ENCODE data around the gene ADM.

Gene ADM

GRCh38 chr11:10315083-10315482, 10.2 kb downstream of the ADM start:
- DNase-seq (ENCODE audit: low read depth, low spot score): no peak
- TF ChIP-seq ZNF274 (IDR thresholded peaks at IDR 0.05; ENCODE audit: low read depth, low read length): no peak

GRCh38 chr11:10317151-10317755, 12.4 kb downstream of the ADM start:
- Histone ChIP-seq H3K9ac (ENCODE audit: insufficient read length, low read depth) (no peak overlapping the region), H3K4me1 (ENCODE audit: insufficient read depth, insufficient read length) (no peaks in the 10 kb centered on the region), H3K27me3 (ENCODE audit: insufficient read depth, insufficient read length) (no peaks in the 10 kb centered on the region), H3K36me3 (ENCODE audit: insufficient read depth, insufficient read length, low read length) (no peaks in the 10 kb centered on the region), H3K4me3 (ENCODE audit: insufficient read length, low read depth) (no peak overlapping the region), H3K9me3 (ENCODE audit: insufficient read depth, low read length) (no peaks in the 10 kb centered on the region)
- DNase-seq (ENCODE audit: low read depth, low spot score): no peak
- TF ChIP-seq ZNF274 (IDR thresholded peaks at IDR 0.05; ENCODE audit: low read depth, low read length) (no peak), YY1 (IDR thresholded peaks at IDR 0.05; ENCODE audit: insufficient read depth, insufficient read length) (no peak), SUZ12 (IDR thresholded peaks at IDR 0.05; ENCODE audit: extremely low read depth, insufficient read depth, insufficient read length) (no peak)

More at GRCh38 chr11:10315083-10315482, 10.2 kb downstream of the ADM start:
- Histone ChIP-seq H3K36me3 (ENCODE audit: insufficient read depth, insufficient read length, low read length) (no peaks in the 10 kb centered on the region), H3K27me3 (ENCODE audit: insufficient read depth, insufficient read length) (no peaks in the 10 kb centered on the region), H3K9me3 (ENCODE audit: insufficient read depth, low read length) (no peaks in the 10 kb centered on the region), H3K9ac (ENCODE audit: insufficient read length, low read depth) (no peak overlapping the region), H3K4me1 (ENCODE audit: insufficient read depth, insufficient read length) (no peaks in the 10 kb centered on the region), H3K4me3 (ENCODE audit: insufficient read length, low read depth) (no peak overlapping the region)

GRCh38 chr11:10317776-10318526, 13.1 kb downstream of the ADM start:
- Histone ChIP-seq H3K9me3 (ENCODE audit: insufficient read depth, low read length) (no peaks in the 10 kb centered on the region), H3K9ac (ENCODE audit: insufficient read length, low read depth) (no peak overlapping the region), H3K4me3 (ENCODE audit: insufficient read length, low read depth) (no peak overlapping the region), H3K36me3 (ENCODE audit: insufficient read depth, insufficient read length, low read length) (no peaks in the 10 kb centered on the region), H3K4me1 (ENCODE audit: insufficient read depth, insufficient read length) (no peaks in the 10 kb centered on the region), H3K27me3 (ENCODE audit: insufficient read depth, insufficient read length) (no peaks in the 10 kb centered on the region)
- no peak for DNase-seq (ENCODE audit: low read depth, low spot score)
- TF ChIP-seq ZNF274 (IDR thresholded peaks at IDR 0.05; ENCODE audit: low read depth, low read length): no peak
- TF ChIP-seq YY1 (IDR thresholded peaks at IDR 0.05; ENCODE audit: insufficient read depth, insufficient read length): no peak
- TF ChIP-seq SUZ12 (IDR thresholded peaks at IDR 0.05; ENCODE audit: extremely low read depth, insufficient read depth, insufficient read length): no peak

GRCh38 chr11:10318527-10318802, 13.6 kb downstream of the ADM start:
- no peak for TF ChIP-seq ZNF274 (IDR thresholded peaks at IDR 0.05; ENCODE audit: low read depth, low read length)
- Histone ChIP-seq H3K36me3 (ENCODE audit: insufficient read depth, insufficient read length, low read length) (no peaks in the 10 kb centered on the region), H3K9ac (ENCODE audit: insufficient read length, low read depth) (no peak overlapping the region), H3K4me3 (ENCODE audit: insufficient read length, low read depth) (no peak overlapping the region), H3K27me3 (ENCODE audit: insufficient read depth, insufficient read length) (no peaks in the 10 kb centered on the region), H3K9me3 (ENCODE audit: insufficient read depth, low read length) (no peaks in the 10 kb centered on the region), H3K4me1 (ENCODE audit: insufficient read depth, insufficient read length) (peaks cover 2% of the 10 kb centered on the region)
- DNase-seq (ENCODE audit: low read depth, low spot score): no peak

- TF ChIP-seq YY1 (IDR thresholded peaks at IDR 0.05; ENCODE audit: insufficient read depth, insufficient read length) (no peak), ZNF274 (IDR thresholded peaks at IDR 0.05; ENCODE audit: low read depth, low read length) (no peak), SUZ12 (IDR thresholded peaks at IDR 0.05; ENCODE audit: extremely low read depth, insufficient read depth, insufficient read length) (no peak)
- Histone ChIP-seq H3K4me1 (ENCODE audit: insufficient read depth, insufficient read length) (peaks cover 2% of the 10 kb centered on the region), H3K9ac (ENCODE audit: insufficient read length, low read depth) (no peak overlapping the region), H3K4me3 (ENCODE audit: insufficient read length, low read depth) (no peak overlapping the region), H3K36me3 (ENCODE audit: insufficient read depth, insufficient read length, low read length) (no peaks in the 10 kb centered on the region), H3K27me3 (ENCODE audit: insufficient read depth, insufficient read length) (no peaks in the 10 kb centered on the region), H3K9me3 (ENCODE audit: insufficient read depth, low read length) (no peaks in the 10 kb centered on the region)
- DNase-seq (ENCODE audit: low read depth, low spot score): no peak
Measured at GRCh38 chr11:10319702-10320558, 15.1 kb downstream of the ADM start.

- H3K9ac ChIP-seq (ENCODE audit: insufficient read length, low read depth): no peak overlapping the region
- no peaks in the 10 kb centered on the region for H3K27me3 ChIP-seq (ENCODE audit: insufficient read depth, insufficient read length)
- H3K9me3 ChIP-seq (ENCODE audit: insufficient read depth, low read length): no peaks in the 10 kb centered on the region
- H3K36me3 ChIP-seq (ENCODE audit: insufficient read depth, insufficient read length, low read length): no peaks in the 10 kb centered on the region
- no peak overlapping the region for H3K4me3 ChIP-seq (ENCODE audit: insufficient read length, low read depth)
- H3K4me1 ChIP-seq (ENCODE audit: insufficient read depth, insufficient read length): peaks cover 2% of the 10 kb centered on the region
- no peak for DNase-seq (ENCODE audit: low read depth, low spot score)
- TF ChIP-seq ZNF274 (IDR thresholded peaks at IDR 0.05; ENCODE audit: low read depth, low read length) (no peak), YY1 (IDR thresholded peaks at IDR 0.05; ENCODE audit: insufficient read depth, insufficient read length) (no peak), SUZ12 (IDR thresholded peaks at IDR 0.05; ENCODE audit: extremely low read depth, insufficient read depth, insufficient read length) (no peak)
Measured at GRCh38 chr11:10320736-10321465, 16.0 kb downstream of the ADM start.

GRCh38 chr11:10322401-10322800, 17.5 kb downstream of the ADM start:
- H3K9ac ChIP-seq (ENCODE audit: insufficient read length, low read depth): no peak overlapping the region

More at GRCh38 chr11:10322401-10322800, 17.5 kb downstream of the ADM start:
- no peak for DNase-seq (ENCODE audit: low read depth, low spot score)
- TF ChIP-seq YY1 (IDR thresholded peaks at IDR 0.05; ENCODE audit: insufficient read depth, insufficient read length) (no peak), ZNF274 (IDR thresholded peaks at IDR 0.05; ENCODE audit: low read depth, low read length) (no peak), SUZ12 (IDR thresholded peaks at IDR 0.05; ENCODE audit: extremely low read depth, insufficient read depth, insufficient read length) (no peak)
- Histone ChIP-seq H3K4me3 (ENCODE audit: insufficient read length, low read depth) (no peak overlapping the region), H3K9me3 (ENCODE audit: insufficient read depth, low read length) (no peaks in the 10 kb centered on the region), H3K27me3 (ENCODE audit: insufficient read depth, insufficient read length) (no peaks in the 10 kb centered on the region), H3K36me3 (ENCODE audit: insufficient read depth, insufficient read length, low read length) (no peaks in the 10 kb centered on the region), H3K4me1 (ENCODE audit: insufficient read depth, insufficient read length) (peaks cover 2% of the 10 kb centered on the region)
